Stomach (tissue), 9 donors: ENCODE measurements around the gene TSHZ2. TPM values are rescaled to one million over a fixed set of nuclear protein-coding genes. Genes with fewer than 3 reads are reported as not detected.

Experiments
- DNase-seq, 2 donors: peaks; one replicate each; pipeline versions ENCODE4 v3.0.0 to v3.0.0-alpha.2; 2013 to 2019
- H3K27ac ChIP-seq, 5 donors: fragments of 200-600 bp in 4 of 5; sonication (generic) in 4 of 5; one replicate each; pipeline ENCODE4 v1.5.1; 2013 to 2019; ENCODE audit warnings: mild to moderate bottlenecking in 1 of 5, moderate library complexity in 1 of 5
- H3K27me3 ChIP-seq, 3 donors: fragments of 200-600 bp; sonication (generic); one replicate each; pipeline ENCODE4 v1.5.1; 2017 to 2019; ENCODE audit warnings: mixed run types in 1 of 3
- H3K36me3 ChIP-seq, 4 donors: fragments of 200-600 bp; sonication (generic); 1 replicate in 3 of 4; 2 replicates in 1 of 4; pipeline ENCODE4 v1.5.1; 2016 to 2019
- H3K4me1 ChIP-seq, 4 donors: fragments of 200-600 bp; sonication (generic); one replicate each; pipeline ENCODE4 v1.5.1; 2016 to 2019
- H3K4me3 ChIP-seq, 4 donors: fragments of 200-600 bp; sonication (generic) in 3 of 4; one replicate each; pipeline ENCODE4 v1.5.1; 2016 to 2019; ENCODE audit warnings: mild to moderate bottlenecking in 1 of 4
- H3K9me3 ChIP-seq, 4 donors: fragments of 200-600 bp; sonication (generic); one replicate each; pipeline ENCODE4 v1.5.1; 2016 to 2019
- EP300 ChIP-seq: sonication (generic); formaldehyde crosslinking; IDR thresholded peaks from one replicate; pipeline ENCODE4 v1.6.1; 2017; ENCODE audit warnings: antibody characterized with exemption
- POLR2A ChIP-seq, 4 donors: fragments of 450-650 bp; IDR thresholded peaks; one replicate each; pipeline ENCODE4 v1.6.1; 2016; ENCODE audit warnings: antibody characterized with exemption in 4 of 4, control low read depth in 2 of 4, mild to moderate bottlenecking in 1 of 4, moderate library complexity in 1 of 4
- POLR2AphosphoS5 ChIP-seq, 3 donors: sonication (generic); formaldehyde crosslinking; IDR thresholded peaks; one replicate each; pipeline ENCODE4 v1.6.1; 2016; ENCODE audit warnings: antibody characterized with exemption in 3 of 3
- WGBS, 5 donors: extraction: QIAGEN DNeasy Blood & Tissue Kit in 3 of 5; methylation state at CpG; one replicate each; pipeline versions ENCODE4 v1.1.5 to v1.1.7; 2013 to 2018; 5-methylcytosine and 5-hydroxymethylcytosine counted together
- intact Hi-C: fragments of 100-400 bp; cut with DNase I; formaldehyde crosslinking; loops from one replicate; pipeline ENCODE4 v1.15.1; 2023; ENCODE audit warnings: low total_unique reads
- polyA plus RNA-seq, 3 donors: library from polyadenylated mRNA; stranded (reverse); fragments of 200-250 nt; gene quantifications; one replicate each; pipeline ENCODE4 v1.2.3, GENCODE V29; 2013
- total RNA-seq, 5 donors: library from RNA; depleted of rRNA; stranded (reverse); fragments of >200 nt; gene quantifications; one replicate each; pipeline versions ENCODE4 v1.1.0 to v1.2.3, GENCODE V29; 2014 to 2016
- TF ChIP-seq, protein P1 (sequence below), 7 experiments: fragments of 450-650 bp in 4 of 7; fragments of 200-600 bp in 3 of 7; sonication (generic) in 3 of 7; IDR thresholded peaks; one replicate each; pipeline ENCODE4 v1.5.1; 2016 to 2019; ENCODE audit warnings: antibody characterized with exemption in 7 of 7, control low read depth in 2 of 7, mild to moderate bottlenecking in 1 of 7
- donor health status: healthy with polysubstance abuse.
- donor health status: Bipolar disorder and iron deficiency.
- donor health status: healthy.

The TSHZ2 gene
- total and polyA plus RNA-seq, 8 donors, result 2.9 to 20.5 (median 5.8) TPM

DNA sequence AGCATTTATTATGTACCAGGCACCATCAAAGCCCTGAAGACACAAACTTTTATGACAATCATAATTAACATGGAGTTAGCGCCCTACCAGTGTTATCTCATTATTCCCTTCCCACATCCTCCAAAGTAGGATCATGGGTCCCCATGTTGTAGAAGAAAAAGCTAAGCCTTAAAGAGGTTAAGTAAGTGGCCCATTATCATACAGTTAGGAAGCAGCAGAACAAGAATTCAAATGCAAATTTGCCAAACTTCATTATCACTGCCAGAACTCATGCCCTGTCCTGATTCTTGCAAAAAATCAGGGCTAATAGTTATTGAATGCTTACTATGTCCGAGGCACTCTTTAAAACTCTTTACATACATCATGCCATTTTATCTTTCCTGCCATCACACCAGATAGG is 310.9 kb downstream of the TSHZ2 start:
- H3K36me3 ChIP-seq, result no peaks in the 10 kb centered on the region
- no peaks in the 10 kb centered on the region for H3K9me3 ChIP-seq
- no peak overlapping the region for H3K27ac ChIP-seq
- intact Hi-C loops, result no loop called here
- no peaks in the 10 kb centered on the region for H3K27me3 ChIP-seq
- DNase-seq, result no peak
- H3K4me3 ChIP-seq, result no peak overlapping the region
- H3K4me1 ChIP-seq, result no peaks in the 10 kb centered on the region
- 64 to 81% (median 79%) methylated on average over 2 of the region's 2 CpGs for whole genome bisulfite sequencing, 5 donors
- TF ChIP-seq, protein P1, sequence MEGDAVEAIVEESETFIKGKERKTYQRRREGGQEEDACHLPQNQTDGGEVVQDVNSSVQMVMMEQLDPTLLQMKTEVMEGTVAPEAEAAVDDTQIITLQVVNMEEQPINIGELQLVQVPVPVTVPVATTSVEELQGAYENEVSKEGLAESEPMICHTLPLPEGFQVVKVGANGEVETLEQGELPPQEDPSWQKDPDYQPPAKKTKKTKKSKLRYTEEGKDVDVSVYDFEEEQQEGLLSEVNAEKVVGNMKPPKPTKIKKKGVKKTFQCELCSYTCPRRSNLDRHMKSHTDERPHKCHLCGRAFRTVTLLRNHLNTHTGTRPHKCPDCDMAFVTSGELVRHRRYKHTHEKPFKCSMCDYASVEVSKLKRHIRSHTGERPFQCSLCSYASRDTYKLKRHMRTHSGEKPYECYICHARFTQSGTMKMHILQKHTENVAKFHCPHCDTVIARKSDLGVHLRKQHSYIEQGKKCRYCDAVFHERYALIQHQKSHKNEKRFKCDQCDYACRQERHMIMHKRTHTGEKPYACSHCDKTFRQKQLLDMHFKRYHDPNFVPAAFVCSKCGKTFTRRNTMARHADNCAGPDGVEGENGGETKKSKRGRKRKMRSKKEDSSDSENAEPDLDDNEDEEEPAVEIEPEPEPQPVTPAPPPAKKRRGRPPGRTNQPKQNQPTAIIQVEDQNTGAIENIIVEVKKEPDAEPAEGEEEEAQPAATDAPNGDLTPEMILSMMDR (IDR thresholded peaks at IDR 0.05), result no peak
- TF ChIP-seq POLR2A (IDR thresholded peaks at IDR 0.05), result no peak
- TF ChIP-seq EP300, result no peak
- TF ChIP-seq POLR2AphosphoS5 (IDR thresholded peaks at IDR 0.05), result no peak

DNA sequence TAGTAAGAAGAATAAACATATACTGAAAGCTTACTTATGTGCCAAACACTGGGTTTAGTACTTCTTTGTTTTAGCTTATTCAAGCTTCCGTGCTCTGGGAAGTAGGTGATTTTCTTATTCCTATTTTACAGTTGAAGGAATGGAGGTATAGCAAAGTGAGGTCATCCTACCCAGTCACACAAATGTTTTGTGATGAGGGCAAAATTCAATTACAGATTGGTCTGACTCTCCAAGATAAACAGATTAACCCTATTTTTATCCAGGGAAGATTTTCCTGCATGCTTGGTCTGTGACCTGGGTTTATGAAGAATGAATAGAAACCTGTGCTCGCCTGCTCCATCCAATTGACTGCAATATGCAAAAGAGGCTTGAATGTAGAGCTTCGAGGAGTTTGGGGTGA is 311.4 kb downstream of the TSHZ2 start:
- Histone ChIP-seq H3K4me3 (no peak overlapping the region), H3K36me3 (no peaks in the 10 kb centered on the region), H3K27me3 (no peaks in the 10 kb centered on the region), H3K9me3 (no peaks in the 10 kb centered on the region), H3K4me1 (no peaks in the 10 kb centered on the region), H3K27ac (no peak overlapping the region)
- intact Hi-C loops, result no loop called here
- TF ChIP-seq, protein P1 (IDR thresholded peaks at IDR 0.05), result no peak
- TF ChIP-seq POLR2A (IDR thresholded peaks at IDR 0.05), result no peak
- no peak for TF ChIP-seq EP300
- TF ChIP-seq POLR2AphosphoS5 (IDR thresholded peaks at IDR 0.05), result no peak
- no peak for DNase-seq
- 69 to 80% (median 74%) methylated on average over 3 of the region's 3 CpGs for WGBS, 5 donors

DNA sequence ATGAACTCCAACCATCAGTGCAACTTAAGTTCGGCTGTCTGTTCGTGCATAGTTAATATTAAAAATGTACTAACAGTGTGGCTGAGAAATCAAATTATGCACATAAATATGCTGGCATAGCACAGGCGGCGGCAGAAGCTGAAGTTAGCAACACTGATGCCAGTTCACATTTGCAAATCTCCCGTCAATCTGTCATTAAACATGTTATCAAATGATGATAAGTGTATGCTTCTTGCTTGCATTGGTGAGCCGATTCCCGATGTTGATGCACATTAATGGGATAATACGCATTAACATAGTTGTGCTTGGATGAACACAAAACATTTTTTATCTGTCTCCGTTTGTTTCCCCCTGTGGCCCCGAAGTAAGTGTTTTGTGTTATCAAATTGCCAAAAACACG is 312.1 kb downstream of the TSHZ2 start:
- Histone ChIP-seq H3K4me3 (no peak overlapping the region), H3K36me3 (no peaks in the 10 kb centered on the region), H3K27ac (no peak overlapping the region), H3K9me3 (no peaks in the 10 kb centered on the region), H3K27me3 (no peaks in the 10 kb centered on the region), H3K4me1 (no peaks in the 10 kb centered on the region)
- 87 to 92% (median 89%) methylated on average over 11 of the region's 11 CpGs for WGBS, 5 donors
- no peak for TF ChIP-seq EP300
- TF ChIP-seq, protein P1 (IDR thresholded peaks at IDR 0.05), result no peak
- TF ChIP-seq POLR2AphosphoS5 (IDR thresholded peaks at IDR 0.05), result no peak
- no peak for TF ChIP-seq POLR2A (IDR thresholded peaks at IDR 0.05)
- intact Hi-C loops, result no loop called here
- DNase-seq, result no peak

DNA sequence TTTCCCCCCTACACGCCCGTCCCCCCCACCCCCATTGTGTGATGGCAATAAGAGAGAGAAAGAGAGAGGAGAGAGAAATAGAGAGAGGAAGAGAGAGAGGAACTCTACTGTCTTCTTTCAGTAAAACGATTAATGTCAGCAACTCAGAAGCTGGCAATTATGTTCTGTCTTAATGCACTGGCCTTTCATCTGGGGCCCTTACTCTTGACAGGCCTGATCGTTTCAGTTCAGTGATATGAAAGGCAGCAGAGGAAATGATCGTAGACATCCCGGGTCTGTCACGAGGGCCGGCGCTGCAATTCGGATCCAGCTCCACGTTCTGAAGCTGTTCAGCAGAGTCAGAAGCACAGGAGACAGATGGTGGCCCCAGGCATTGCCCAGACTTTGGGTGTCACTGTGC is 312.5 kb downstream of the TSHZ2 start:
- Histone ChIP-seq H3K27me3 (no peaks in the 10 kb centered on the region), H3K36me3 (no peaks in the 10 kb centered on the region), H3K27ac (no peak overlapping the region), H3K4me1 (no peaks in the 10 kb centered on the region), H3K9me3 (no peaks in the 10 kb centered on the region), H3K4me3 (no peak overlapping the region)
- intact Hi-C loops, result no loop called here
- TF ChIP-seq POLR2A (IDR thresholded peaks at IDR 0.05) (no peak), POLR2AphosphoS5 (IDR thresholded peaks at IDR 0.05) (no peak), EP300 (no peak)
- TF ChIP-seq, protein P1 (IDR thresholded peaks at IDR 0.05), result no peak
- DNase-seq, result no peak
- WGBS, 5 donors, result 77 to 85% (median 83%) methylated on average over 11 of the region's 11 CpGs
